NCI-H524 (cell line): ENCODE data around the gene TECPR1.

ENCODE experiments used
- DNase-seq, 2 experiments: peaks; one replicate each; lab custom pipeline; 2025; lab: John Stamatoyannopoulos, UW

TECPR1 gene

DNA sequence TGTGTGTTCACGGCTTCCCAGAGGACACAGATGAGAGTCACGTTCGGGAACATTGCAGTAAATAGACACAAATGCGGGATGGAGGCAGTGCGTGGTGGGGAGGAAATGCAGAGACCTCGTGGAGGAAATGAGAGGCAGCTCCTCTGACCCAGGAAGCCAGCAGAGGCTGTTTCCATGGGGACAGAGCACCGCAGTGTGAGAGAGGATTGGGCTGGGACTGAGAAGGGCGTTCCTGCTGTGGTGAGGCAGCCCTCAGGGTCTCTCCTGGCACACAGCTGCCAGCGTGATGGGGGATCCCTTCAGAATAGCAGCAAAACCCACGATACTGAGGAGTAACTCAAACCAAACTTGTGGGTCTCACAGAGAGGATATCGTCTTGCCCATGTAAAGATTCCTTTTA is 62.5 kb downstream of the TECPR1 start:
- no peak for DNase-seq

GRCh38 chr7:98187138-98187502 is 64.9 kb downstream of the TECPR1 start:
- no peak for DNase-seq

DNA sequence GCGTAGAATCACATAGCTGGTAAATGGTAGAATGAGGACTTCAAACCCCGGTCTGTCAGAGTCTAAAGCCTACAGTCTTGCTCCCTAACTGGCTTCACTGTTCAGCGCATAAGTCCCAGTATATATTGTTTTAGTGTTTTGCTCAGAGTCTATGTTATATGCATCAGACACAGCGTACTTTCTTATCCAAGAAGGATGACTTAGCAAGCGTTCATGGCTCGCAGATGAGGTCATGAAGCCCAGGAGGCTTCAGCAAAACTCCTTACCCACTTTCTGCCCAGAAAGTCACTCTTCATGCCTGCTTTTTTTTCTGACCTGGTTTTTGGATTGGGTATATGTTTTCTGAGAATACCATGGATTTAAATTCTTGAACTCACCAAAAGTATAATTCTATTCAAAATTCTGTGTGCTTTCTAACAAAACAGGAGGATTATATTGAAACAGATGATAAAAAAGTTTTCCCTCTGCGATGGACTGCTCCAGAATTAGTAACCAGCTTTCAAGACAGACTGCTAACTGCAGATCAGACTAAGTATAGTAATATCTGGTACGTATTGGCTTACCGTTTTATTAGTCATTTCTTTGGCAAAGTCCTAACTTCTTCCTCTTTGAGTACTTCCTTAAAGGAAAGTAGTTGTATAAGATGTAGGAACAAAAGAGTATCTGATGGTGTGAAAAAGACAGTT is 65.4 kb downstream of the TECPR1 start:
- no peak for DNase-seq

GRCh38 chr7:98185101-98185500 is 66.9 kb downstream of the TECPR1 start:
- no peak for DNase-seq

GRCh38 chr7:98180751-98181150 is 71.3 kb downstream of the TECPR1 start:
- DNase-seq, result no peak

- DNase-seq, result no peak
Observed at GRCh38 chr7:98178762-98179490, 73.1 kb downstream of the TECPR1 start.

DNA sequence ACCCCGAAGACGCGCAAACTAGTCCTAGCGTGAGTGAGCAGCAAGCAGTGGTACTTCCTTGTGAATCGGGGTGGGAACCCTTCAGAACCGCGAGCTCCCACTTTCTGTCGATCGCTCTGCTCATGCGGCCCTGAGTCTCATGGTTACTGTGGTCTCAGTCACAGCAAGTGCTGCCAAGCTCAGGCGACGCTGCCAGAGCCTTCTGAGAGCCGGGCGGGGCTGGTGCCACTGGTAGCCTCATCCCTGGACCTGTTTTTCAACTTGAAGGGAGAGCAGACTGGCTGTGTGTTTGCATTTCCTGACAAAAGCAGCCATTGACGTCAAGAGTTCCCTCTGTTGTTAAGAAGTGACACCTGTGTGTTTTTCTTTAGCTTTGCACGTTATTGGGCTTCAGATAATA is 73.7 kb downstream of the TECPR1 start:
- no peak for DNase-seq

DNA sequence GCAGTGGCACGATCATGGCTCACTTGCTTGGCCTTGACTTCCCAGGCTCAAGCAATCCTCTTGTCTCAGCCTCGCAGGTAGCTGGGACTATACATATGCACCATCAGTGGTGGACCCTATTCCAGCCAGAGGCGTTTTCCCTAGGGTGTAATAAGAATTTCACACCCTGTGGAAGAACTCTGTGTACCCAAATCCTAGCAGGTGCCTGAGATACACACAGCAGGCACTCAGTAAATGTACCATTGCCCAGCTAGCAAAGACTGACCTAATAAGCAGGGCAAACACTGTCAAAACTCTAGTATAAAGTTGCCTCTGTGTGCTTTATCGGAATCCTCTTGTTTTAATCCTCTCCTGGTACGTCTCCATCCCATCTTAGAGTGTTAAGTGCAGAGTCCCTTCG is 74.5 kb downstream of the TECPR1 start:
- DNase-seq, result no peak

- no peak for DNase-seq
Observed at GRCh38 chr7:98175260-98175940, 76.6 kb downstream of the TECPR1 start.

DNA sequence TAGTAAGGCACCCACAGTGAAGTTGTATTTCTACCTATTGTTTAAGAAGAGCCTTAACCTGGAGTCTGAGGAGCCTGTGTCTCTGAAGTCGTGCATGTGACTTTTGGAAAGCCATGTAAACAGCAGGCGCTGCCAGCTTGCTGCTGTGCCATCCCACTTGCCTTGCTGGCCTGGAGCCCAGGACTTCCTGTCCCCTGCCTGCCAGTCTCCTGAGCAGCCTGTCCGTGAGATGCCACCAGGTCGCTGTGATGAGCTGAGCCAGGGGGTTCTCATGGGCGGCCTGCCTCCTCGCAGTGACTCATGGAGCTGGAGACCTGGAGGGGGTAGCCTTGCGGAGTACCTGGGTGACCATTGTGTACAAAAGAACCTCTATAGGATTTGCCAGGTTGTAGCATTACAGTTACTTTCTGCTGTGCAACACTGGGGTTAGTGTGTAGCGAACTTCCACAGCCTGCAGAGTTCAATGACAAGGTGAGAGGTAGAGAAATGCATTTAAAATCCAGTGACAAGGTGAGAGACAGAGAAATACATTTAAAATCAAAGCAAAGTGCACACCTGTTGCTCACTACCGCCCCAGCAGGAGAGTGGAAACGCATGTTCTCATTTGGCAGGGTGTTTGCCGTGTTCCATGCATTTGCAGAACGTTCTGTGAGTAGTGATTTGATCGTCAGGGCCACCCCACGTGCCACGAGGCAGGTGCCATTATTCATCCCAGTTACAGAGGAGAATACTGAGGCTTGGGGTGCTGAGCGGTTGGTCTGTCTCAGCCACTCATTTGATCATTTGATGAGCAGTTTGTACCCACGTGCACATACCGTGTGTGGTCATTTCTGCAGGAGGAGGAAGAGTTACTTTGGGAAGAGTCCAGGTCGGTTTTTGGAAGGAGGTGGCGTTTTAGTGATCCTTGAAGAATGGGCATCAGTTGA is 77.4 kb downstream of the TECPR1 start:
- no peak for DNase-seq

DNA sequence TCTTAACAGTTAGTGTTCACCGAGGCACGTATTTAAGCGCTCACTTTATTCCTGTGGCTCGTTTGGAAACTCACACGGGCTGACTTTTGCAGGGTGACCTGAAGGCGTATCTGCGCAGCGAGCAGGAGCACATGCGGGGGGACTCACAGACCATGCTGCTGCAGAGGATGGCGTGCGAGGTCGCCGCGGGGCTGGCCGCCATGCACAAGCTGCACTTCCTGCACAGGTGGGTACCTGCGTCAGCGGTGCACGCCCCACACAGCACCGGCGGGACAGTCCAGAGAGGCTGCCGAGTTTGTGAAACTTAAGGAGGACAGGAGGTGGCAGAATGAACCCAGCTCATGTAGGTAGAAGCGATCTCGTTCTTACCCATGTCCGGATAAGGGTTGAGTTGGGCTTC is 80.6 kb downstream of the TECPR1 start:
- no peak for DNase-seq

- no peak for DNase-seq
Observed at GRCh38 chr7:98170966-98171365, 81.1 kb downstream of the TECPR1 start.

- DNase-seq, result no peak
Observed at GRCh38 chr7:98168904-98169621, 83.0 kb downstream of the TECPR1 start.

- DNase-seq, result peak; percentile 11 to 54
Observed at GRCh38 chr7:98168181-98168903, 83.7 kb downstream of the TECPR1 start.

GRCh38 chr7:98167653-98168052 is 84.4 kb downstream of the TECPR1 start:
- DNase-seq, result no peak

- no peak for DNase-seq
Observed at GRCh38 chr7:98166668-98166970, 85.4 kb downstream of the TECPR1 start.

GRCh38 chr7:98165827-98166667 is 86.0 kb downstream of the TECPR1 start:
- peak in 1 of 2 experiments; percentile 6 for DNase-seq
